ENCODE data around the gene CDC37L1. TPM values are rescaled to one million over a fixed set of nuclear protein-coding genes. Genes with fewer than 3 reads are reported as not detected.
A peak's percentile ranks its signal among the peaks of the same experiment; 100 is the strongest.

CDC37L1 gene
- total and polyA plus RNA-seq, 2 donors (not counting 1 experiment from before 2014, with no cell fraction given) = 15.2 to 16.7 TPM

- H3K4me2 ChIP-seq (ENCODE audit: extremely low read depth, insufficient read depth, low read length) = no peak overlapping the region
- H3K27me3 ChIP-seq (ENCODE audit: control insufficient read depth, insufficient read depth, low read length) = no peaks in the 10 kb centered on the region
- H3K36me3 ChIP-seq (ENCODE audit: control insufficient read depth, insufficient read depth, low read length) = no peaks in the 10 kb centered on the region
- H4K20me1 ChIP-seq (ENCODE audit: control insufficient read depth, extremely low read depth, insufficient read depth, low read length) = no peaks in the 10 kb centered on the region
- no peaks in the 10 kb centered on the region for H3K79me2 ChIP-seq (ENCODE audit: control insufficient read depth, insufficient read depth, low read length)
- H3K27ac ChIP-seq (ENCODE audit: insufficient read depth, low read length) = no peak overlapping the region
- no peaks in the 10 kb centered on the region for H3K9me3 ChIP-seq (ENCODE audit: control insufficient read depth, insufficient read depth, low read depth, low read length)
- no peak overlapping the region for H3K9ac ChIP-seq (ENCODE audit: insufficient read depth, low read length)
- H3K4me3 ChIP-seq (replicated peaks in 1 of 4; ENCODE audit: control extremely low read depth in 1 of 4, insufficient read depth in 1 of 4, low read depth in 3 of 4, low read length in 4 of 4) = no peak overlapping the region
- TF ChIP-seq EZH2 (IDR thresholded peaks at IDR 0.05; ENCODE audit: low read length, missing control alignments) = no peak
- TF ChIP-seq, protein P1, sequence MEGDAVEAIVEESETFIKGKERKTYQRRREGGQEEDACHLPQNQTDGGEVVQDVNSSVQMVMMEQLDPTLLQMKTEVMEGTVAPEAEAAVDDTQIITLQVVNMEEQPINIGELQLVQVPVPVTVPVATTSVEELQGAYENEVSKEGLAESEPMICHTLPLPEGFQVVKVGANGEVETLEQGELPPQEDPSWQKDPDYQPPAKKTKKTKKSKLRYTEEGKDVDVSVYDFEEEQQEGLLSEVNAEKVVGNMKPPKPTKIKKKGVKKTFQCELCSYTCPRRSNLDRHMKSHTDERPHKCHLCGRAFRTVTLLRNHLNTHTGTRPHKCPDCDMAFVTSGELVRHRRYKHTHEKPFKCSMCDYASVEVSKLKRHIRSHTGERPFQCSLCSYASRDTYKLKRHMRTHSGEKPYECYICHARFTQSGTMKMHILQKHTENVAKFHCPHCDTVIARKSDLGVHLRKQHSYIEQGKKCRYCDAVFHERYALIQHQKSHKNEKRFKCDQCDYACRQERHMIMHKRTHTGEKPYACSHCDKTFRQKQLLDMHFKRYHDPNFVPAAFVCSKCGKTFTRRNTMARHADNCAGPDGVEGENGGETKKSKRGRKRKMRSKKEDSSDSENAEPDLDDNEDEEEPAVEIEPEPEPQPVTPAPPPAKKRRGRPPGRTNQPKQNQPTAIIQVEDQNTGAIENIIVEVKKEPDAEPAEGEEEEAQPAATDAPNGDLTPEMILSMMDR (conservative IDR thresholded peaks at IDR 0.05 in 1 of 2, IDR thresholded peaks at IDR 0.05 in 1 of 2; ENCODE audit: low read depth in 1 of 2, low read length in 2 of 2) = no peak
- no peak for DNase-seq (ENCODE audit: low read depth in 2 of 2)
- no peak overlapping the region for H2AFZ ChIP-seq (ENCODE audit: low read length)
- H3K4me1 ChIP-seq (ENCODE audit: control insufficient read depth, extremely low read depth, insufficient read depth, low read length) = no peaks in the 10 kb centered on the region
Measured at GRCh38 chr9:4709380-4709779, 30.0 kb downstream of the CDC37L1 start.

DNA sequence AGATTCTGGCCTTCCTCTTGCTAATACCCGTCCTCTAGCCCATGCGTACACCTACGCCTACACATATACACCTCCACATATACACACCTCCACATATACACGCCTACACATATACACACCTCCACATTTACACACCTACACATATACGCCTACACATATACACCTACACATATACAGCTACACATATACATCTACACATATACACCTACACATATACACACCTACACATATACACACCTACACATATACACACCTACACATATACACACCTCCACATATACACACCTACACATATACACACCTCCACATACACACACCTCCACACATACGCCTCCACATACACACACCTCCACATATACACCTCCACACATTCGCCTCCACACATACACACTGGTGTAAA is 34.5 kb downstream of the CDC37L1 start:
- H3K27me3 ChIP-seq (ENCODE audit: control insufficient read depth, insufficient read depth, low read length) = no peaks in the 10 kb centered on the region
- H3K4me3 ChIP-seq (replicated peaks in 1 of 4; ENCODE audit: control extremely low read depth in 1 of 4, insufficient read depth in 1 of 4, low read depth in 3 of 4, low read length in 4 of 4) = no peak overlapping the region
- DNase-seq (ENCODE audit: low read depth in 2 of 2) = peak in 1 of 2 donors; percentile 8
- no peaks in the 10 kb centered on the region for H3K9me3 ChIP-seq (ENCODE audit: control insufficient read depth, insufficient read depth, low read depth, low read length)
- no peaks in the 10 kb centered on the region for H3K79me2 ChIP-seq (ENCODE audit: control insufficient read depth, insufficient read depth, low read length)
- no peak overlapping the region for H3K27ac ChIP-seq (ENCODE audit: insufficient read depth, low read length)
- no peaks in the 10 kb centered on the region for H4K20me1 ChIP-seq (ENCODE audit: control insufficient read depth, extremely low read depth, insufficient read depth, low read length)
- no peaks in the 10 kb centered on the region for H3K4me1 ChIP-seq (ENCODE audit: control insufficient read depth, extremely low read depth, insufficient read depth, low read length)
- no peak overlapping the region for H3K4me2 ChIP-seq (ENCODE audit: extremely low read depth, insufficient read depth, low read length)
- H3K36me3 ChIP-seq (ENCODE audit: control insufficient read depth, insufficient read depth, low read length) = peaks cover 5% of the 10 kb centered on the region
- TF ChIP-seq, protein P1 (conservative IDR thresholded peaks at IDR 0.05 in 1 of 2, IDR thresholded peaks at IDR 0.05 in 1 of 2; ENCODE audit: low read depth in 1 of 2, low read length in 2 of 2) = no peak
- TF ChIP-seq EZH2 (IDR thresholded peaks at IDR 0.05; ENCODE audit: low read length, missing control alignments) = no peak
- H3K9ac ChIP-seq (ENCODE audit: insufficient read depth, low read length) = no peak overlapping the region
- no peak overlapping the region for H2AFZ ChIP-seq (ENCODE audit: low read length)

DNA sequence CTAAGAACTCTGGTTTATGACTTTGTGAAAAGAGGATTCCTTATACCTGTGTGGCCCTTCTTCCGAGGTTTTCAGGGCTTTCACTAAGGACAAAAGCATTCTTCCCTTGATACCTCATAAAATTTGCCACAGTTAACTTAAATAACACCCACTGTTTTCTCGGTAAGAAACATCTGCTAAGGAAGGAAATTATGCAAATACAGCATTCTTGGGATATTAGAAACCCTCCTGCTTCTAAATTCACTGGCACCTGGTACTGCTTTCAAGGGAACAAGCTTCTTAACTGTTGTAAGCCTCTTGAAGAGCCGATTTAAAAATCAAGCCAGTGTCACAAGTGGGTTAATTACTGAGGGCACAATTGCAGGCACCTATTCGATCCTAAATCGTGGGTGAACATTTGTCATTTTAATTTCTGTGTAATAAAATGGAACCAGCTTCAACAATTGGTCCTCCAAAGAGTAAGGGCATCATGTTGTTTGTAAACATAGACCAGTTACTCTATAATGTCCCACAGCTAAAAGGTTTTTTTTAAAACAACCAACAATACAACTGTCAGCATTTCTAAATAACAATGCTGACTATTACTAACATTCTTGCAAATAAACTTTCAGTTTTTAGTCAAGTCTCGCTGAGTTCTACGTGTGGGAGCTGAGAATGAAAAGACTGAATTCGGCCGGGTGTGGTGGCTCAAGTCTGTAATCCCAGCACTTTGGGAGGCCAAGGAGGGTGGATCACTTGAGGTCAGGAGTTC is 35.1 kb downstream of the CDC37L1 start:
- Histone ChIP-seq H3K4me2 (ENCODE audit: extremely low read depth, insufficient read depth, low read length) (no peak overlapping the region), H3K9ac (ENCODE audit: insufficient read depth, low read length) (no peak overlapping the region), H3K4me3 (replicated peaks in 1 of 4; ENCODE audit: control extremely low read depth in 1 of 4, insufficient read depth in 1 of 4, low read depth in 3 of 4, low read length in 4 of 4) (no peak overlapping the region), H3K9me3 (ENCODE audit: control insufficient read depth, insufficient read depth, low read depth, low read length) (no peaks in the 10 kb centered on the region), H4K20me1 (ENCODE audit: control insufficient read depth, extremely low read depth, insufficient read depth, low read length) (no peaks in the 10 kb centered on the region), H2AFZ (ENCODE audit: low read length) (no peak overlapping the region), H3K27ac (ENCODE audit: insufficient read depth, low read length) (no peak overlapping the region), H3K36me3 (ENCODE audit: control insufficient read depth, insufficient read depth, low read length) (peaks cover 5% of the 10 kb centered on the region), H3K27me3 (ENCODE audit: control insufficient read depth, insufficient read depth, low read length) (no peaks in the 10 kb centered on the region), H3K4me1 (ENCODE audit: control insufficient read depth, extremely low read depth, insufficient read depth, low read length) (no peaks in the 10 kb centered on the region), H3K79me2 (ENCODE audit: control insufficient read depth, insufficient read depth, low read length) (no peaks in the 10 kb centered on the region)
- peak in 1 of 2 donors; percentile 73 for DNase-seq (ENCODE audit: low read depth in 2 of 2)
- TF ChIP-seq, protein P1 (conservative IDR thresholded peaks at IDR 0.05 in 1 of 2, IDR thresholded peaks at IDR 0.05 in 1 of 2; ENCODE audit: low read depth in 1 of 2, low read length in 2 of 2) = no peak
- no peak for TF ChIP-seq EZH2 (IDR thresholded peaks at IDR 0.05; ENCODE audit: low read length, missing control alignments)
